ENCODE results near the gene MTHFD2L. TPM values are rescaled to one million over a fixed set of nuclear protein-coding genes. Genes with fewer than 3 reads are reported as not detected.

MTHFD2L gene
- total RNA-seq, 1 donor from 2014 or later: 21.4 TPM

DNA sequence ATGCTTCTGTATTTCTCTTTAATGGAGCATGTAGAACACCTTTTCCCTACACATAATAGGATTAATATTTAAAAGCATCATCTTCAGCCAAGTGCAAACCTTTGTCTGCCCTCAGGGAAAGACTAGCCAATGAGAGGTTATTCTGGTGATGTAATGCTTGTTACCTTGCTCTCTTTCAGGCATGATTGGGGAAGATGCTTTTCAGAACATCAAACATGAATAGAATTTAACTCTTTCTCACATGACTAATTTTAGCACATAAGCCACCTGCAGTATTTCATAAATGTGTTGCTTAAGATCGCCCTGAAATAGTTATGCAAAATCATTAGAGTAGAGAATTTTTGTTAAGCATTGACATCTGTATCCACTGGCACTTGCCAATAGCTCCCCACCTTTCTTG is 139.6 kb downstream of the MTHFD2L start:
- no peak for DNase-seq (ENCODE audit: low read depth in 2 of 2)

DNA sequence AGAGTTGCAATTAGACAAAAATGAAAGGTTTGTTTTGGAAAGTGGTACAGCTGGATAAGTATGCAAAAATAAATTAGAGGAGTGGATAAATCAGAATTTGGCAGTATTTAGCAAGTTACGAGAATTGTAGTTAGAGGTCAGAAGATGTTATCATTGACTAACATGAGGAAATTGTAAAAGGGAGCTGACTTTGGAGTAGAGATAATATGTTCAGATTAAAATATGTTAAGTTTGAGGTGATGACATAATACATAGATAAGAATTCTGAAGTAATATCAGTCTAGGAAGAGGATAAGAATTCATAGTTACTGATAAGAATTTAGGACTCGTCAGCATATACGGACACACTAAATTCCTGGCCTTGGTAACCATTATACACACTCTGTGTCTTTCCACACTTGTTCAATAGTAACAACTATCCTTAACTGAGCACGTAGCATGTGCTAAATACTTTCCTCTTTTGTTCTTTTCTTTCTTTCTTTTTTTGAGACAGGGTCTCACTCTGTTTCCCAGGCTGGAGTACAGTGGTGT is 146.2 kb downstream of the MTHFD2L start:
- no peak for DNase-seq (ENCODE audit: low read depth in 2 of 2)

- no peak for DNase-seq (ENCODE audit: low read depth in 2 of 2)
Observed at GRCh38 chr4:74305000-74305399, 147.1 kb downstream of the MTHFD2L start.

DNA sequence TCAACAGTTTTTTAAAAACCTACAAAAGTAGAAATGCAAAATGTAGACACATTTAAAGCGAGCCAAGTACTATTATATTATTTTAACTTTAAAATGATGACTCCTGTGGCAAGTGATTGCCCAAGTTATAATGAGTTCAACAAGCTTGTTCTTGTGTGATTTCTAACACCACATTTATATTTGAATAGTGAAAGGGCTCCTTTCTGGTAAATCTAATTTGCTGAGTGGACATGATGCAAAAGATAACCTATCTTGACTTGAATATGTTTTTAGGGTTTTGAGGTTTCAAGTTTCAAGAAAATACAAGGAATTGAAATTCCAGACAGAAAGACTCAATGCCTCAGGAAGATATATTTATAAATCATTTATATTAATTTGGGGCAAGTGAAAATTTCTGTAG is 149.3 kb downstream of the MTHFD2L start:
- DNase-seq (ENCODE audit: low read depth in 2 of 2): no peak

DNA sequence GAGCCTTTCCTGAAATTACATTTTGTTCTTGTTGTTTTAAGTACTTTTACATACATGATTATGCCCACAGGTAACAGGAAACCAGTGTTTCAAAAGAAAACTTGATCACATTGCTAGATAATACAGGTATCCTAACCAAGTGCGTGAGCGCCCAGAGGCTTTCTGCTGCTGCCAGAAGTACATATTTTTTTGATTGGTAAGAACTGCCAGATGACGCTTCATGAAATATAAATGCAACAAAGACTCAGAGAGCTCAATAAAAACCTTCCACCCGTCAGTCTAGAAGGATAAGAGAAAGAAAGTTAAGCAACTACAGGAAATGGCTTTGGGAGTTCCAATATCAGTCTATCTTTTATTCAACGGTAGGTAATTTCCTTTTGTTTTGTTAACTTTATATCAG is 150.3 kb downstream of the MTHFD2L start, which contains the start of gene EPGN:
EPGN (plus strand) TSS at position 256 of the 400 bp plus-strand sequence; CDS start at position 320, 64 bp downstream.
- peak in 1 of 2 donors; percentile 19 for DNase-seq (ENCODE audit: low read depth in 2 of 2)

DNA sequence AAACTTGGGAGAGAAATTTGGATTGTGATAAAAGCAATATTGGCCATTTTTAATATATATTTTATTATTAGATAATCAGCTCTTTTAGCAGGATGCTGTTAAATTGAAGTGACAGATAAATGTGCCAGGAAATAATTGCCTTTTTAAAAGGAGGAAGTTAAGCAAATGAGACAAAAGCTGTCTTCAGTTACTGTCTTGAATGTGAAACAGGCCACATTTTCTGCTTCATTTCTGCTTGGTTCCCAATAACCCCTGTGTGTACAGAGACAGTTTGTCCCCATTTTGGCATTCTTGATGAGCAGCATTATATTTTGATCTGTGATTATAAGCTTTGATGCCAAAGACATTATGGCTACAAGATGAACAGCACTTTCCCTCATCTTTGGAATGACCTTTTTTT is 151.3 kb downstream of the MTHFD2L start:
- no peak for DNase-seq (ENCODE audit: low read depth in 2 of 2)

GRCh38 chr4:74311696-74312313 is 153.9 kb downstream of the MTHFD2L start:
- DNase-seq (ENCODE audit: low read depth in 2 of 2): peak; percentile 78 to 80

GRCh38 chr4:74314329-74314728 is 156.4 kb downstream of the MTHFD2L start:
- no peak for DNase-seq (ENCODE audit: low read depth in 2 of 2)

- DNase-seq (ENCODE audit: low read depth in 2 of 2): no peak
Observed at GRCh38 chr4:74314944-74315343, 157.0 kb downstream of the MTHFD2L start.

GRCh38 chr4:74315376-74315775 is 157.5 kb downstream of the MTHFD2L start:
- peak in 1 of 2 donors; percentile 5 for DNase-seq (ENCODE audit: low read depth in 2 of 2)

DNA sequence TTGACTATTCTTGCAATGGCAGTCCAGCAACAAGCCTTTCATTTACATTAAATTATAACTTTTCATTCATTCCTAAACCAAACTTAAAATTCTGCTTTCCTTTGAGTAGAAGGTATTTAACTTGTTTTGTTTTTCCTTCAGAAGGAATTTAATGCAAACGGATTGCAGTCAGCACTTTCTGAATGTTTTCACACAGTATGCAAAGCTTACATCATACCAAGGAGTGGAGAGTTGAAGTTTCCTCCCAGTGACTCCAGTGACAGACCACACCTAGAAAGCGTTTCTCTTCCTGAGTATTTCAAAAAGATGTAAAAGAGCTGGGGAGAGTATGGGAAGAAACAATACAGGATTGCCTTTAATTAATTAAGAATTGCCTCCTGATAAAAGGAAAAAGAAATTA is 158.5 kb downstream of the MTHFD2L start:
- DNase-seq (ENCODE audit: low read depth in 2 of 2): peak in 1 of 2 donors; percentile 21

DNA sequence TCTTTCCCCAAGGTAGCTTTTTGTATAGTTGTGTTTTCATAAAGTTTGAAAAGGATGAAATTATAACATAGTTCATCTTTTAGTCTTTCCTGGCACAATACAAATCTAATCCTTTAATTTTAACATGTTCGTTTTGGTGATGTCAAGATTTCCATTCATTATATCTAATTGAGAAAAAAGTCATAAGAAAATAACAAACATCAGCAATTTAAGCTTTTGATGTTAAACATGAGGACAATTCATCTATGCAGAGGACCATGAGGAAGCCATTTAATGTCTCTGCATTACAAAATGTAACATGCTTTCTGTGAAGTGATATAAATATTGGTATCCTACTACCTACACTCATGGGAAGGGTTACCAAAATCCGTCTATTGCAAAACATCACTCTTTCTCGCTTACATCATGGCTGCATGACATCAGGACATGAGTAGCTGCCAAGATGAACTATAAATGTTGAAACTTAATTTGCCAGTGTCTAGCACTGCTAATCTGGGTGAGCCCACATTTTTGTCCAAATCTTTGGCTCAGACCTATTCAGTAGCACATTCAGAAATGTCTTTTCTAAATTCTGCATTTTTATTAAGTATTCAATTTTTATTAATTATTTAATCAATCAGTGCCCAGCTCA is 159.8 kb downstream of the MTHFD2L start:
- DNase-seq (ENCODE audit: low read depth in 2 of 2): no peak

DNA sequence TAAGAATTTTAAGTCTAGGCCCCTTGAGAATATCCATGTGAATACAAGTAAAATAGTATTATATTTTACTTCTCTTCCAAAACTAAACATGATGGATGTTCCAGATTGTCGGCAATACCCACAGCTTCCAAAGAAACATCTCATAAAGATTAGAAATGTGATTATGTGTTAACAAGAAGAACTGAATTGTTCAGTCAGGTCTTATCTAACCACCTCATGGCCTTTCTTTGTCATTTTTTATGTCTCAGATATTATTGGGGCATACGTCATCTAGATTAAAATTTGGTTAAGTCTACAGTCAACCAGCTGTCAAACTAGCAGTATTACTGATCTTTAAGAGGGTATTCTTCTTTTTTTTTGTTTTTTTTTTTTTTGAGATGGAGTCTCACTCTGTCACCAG is 160.4 kb downstream of the MTHFD2L start:
- no peak for DNase-seq (ENCODE audit: low read depth in 2 of 2)

DNA sequence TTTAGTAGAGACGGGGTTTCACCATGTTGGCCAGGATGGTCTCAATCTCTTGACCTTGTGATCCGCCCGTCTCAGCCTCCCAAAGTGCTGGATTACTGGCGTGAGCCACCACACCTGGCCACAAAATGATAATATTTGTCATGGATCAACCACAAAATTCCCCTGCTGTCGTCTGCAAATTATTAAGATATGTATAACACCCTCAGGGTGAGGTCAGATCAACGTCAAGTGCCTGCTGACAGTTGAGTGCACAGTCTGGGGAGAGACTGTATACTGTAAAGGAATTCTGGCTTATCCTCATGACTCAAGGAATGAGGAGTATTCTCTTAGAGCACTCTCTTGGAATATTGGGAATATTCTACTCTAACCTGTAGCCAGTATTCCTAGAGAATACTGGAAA is 161.6 kb downstream of the MTHFD2L start:
- no peak for DNase-seq (ENCODE audit: low read depth in 2 of 2)

- peak; percentile 60 to 68 for DNase-seq (ENCODE audit: low read depth in 2 of 2)
Observed at GRCh38 chr4:74320559-74321118, 162.7 kb downstream of the MTHFD2L start.

DNA sequence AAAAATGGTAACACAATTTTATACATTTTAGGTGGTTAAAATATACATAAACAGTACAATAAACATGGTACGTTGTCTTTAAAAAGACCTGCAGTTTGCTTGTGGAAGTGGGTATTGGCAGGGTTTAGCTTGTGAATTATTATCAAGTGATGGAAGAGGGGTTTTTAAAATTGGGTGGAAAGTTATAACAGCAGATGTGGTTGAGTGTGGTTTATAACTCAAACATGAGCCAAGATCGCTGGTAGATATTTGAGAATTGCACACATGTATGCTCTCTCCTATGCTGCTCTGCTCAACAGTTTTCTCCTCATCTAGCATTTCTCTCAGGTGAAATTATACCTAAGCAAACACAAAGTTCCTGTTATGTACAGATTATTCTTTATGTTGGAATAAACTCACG is 164.4 kb downstream of the MTHFD2L start:
- no peak for DNase-seq (ENCODE audit: low read depth in 2 of 2)

DNA sequence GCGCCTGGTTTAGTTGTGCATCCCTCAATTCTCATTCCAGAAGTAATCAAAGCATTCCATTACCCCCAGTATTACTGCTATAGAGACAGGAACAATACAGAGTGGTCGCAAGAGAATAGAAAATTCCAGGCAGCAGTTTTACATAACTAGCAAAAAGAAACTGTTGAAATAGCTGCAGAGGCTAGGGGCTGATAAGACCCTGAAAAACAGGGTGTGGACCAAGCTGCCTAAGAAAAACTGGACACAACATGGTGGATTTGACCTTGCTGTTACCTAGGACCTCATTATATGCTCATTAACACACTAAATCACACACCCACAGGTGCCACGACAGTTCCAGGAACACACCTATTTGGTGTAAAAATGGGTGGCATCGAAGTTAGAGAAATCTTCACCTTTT is 165.7 kb downstream of the MTHFD2L start:
- no peak for DNase-seq (ENCODE audit: low read depth in 2 of 2)

- no peak for DNase-seq (ENCODE audit: low read depth in 2 of 2)
Observed at GRCh38 chr4:74324262-74324661, 166.3 kb downstream of the MTHFD2L start.

DNA sequence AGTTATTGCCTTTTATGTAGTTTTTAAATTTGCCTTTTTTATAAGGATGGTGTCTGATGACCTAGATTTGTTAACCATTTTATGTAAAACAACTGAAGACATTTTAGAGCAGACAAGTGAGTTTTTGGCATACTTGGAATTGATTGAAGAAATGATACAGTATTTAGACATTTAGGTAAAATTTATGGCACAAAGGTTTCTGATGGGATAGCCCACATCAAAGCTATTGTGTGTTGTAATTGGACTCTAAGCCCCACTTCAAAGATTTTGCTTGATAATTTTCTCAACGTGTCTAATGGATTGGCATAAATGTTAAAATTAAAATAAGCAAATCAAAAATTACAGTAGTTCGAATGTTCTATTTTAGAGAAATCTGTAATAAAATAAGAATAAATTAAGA is 168.0 kb downstream of the MTHFD2L start:
- DNase-seq (ENCODE audit: low read depth in 2 of 2): no peak

- DNase-seq (ENCODE audit: low read depth in 2 of 2): peak; percentile 72 to 86
Observed at GRCh38 chr4:74327762-74328161, 169.8 kb downstream of the MTHFD2L start.

DNA sequence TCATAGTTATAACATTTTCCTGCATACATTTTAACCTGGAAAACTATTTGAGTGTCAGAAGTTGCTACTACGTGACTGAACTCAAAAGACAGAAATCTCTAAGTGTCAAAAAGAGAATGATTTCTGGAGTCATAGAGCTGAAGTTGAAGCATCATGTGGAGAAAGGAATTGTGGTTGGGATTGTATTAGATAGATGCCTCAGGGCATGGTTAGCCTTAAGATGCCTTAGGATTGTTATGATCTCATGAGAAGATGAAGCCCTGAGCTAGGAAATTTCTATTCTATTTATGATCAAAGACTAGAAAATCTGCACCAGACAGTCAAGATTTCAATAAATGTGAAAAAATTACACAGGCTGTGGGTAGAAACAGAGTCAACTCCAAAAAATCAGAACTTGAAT is 170.6 kb downstream of the MTHFD2L start:
- DNase-seq (ENCODE audit: low read depth in 2 of 2): no peak

GRCh38 chr4:74329307-74329706 is 171.4 kb downstream of the MTHFD2L start:
- DNase-seq (ENCODE audit: low read depth in 2 of 2): no peak

DNA sequence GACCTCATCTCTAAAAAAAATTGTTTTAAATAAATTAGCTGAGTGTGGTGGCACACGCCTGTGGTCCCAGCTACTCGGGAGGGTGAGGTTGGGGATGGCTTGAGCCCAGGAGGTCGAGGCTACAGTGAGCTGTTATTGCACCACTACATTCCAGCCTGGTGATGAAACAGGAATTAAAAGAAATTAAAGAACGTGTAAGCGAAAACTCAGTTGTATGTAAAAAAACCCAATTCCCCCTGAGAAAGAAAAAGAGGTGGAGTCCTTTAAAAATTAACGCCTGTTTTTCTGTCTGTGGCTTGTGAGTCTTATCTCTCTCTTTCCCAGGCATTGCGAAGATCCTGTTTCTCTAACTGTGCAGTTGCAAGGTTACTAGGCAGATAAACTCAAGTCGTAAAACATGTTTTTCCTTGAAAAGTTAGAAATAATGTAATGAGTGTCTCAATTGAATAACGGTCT is 172.4 kb downstream of the MTHFD2L start:
- DNase-seq (ENCODE audit: low read depth in 2 of 2): no peak
